Measurements from ENCODE around the gene TOM1L1.

DNA sequence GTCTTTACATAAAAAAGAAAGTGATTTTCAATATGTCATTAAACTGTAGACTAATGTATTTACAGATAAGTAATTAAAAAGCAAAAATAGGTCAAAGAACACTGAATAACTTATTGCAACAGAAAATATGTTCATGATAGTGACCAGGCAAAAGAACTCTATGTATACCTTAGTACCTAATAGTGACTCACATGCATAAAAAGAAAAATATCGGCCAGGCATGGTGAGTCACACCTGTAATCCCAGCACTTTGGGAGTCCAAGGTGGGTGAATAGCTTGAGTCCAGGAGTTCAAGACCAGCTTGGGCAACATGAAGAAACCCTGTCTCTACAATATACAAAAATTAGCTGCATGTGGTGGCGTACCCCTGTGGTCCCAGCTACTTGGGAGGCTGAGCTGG, 33.0 kb upstream of the TOM1L1 start:
- TF ChIP-seq EZH2phosphoT487 (IDR thresholded peaks at IDR 0.05; ENCODE audit: borderline replicate concordance, low read depth, low read length): no peak
- TF ChIP-seq, protein P1, sequence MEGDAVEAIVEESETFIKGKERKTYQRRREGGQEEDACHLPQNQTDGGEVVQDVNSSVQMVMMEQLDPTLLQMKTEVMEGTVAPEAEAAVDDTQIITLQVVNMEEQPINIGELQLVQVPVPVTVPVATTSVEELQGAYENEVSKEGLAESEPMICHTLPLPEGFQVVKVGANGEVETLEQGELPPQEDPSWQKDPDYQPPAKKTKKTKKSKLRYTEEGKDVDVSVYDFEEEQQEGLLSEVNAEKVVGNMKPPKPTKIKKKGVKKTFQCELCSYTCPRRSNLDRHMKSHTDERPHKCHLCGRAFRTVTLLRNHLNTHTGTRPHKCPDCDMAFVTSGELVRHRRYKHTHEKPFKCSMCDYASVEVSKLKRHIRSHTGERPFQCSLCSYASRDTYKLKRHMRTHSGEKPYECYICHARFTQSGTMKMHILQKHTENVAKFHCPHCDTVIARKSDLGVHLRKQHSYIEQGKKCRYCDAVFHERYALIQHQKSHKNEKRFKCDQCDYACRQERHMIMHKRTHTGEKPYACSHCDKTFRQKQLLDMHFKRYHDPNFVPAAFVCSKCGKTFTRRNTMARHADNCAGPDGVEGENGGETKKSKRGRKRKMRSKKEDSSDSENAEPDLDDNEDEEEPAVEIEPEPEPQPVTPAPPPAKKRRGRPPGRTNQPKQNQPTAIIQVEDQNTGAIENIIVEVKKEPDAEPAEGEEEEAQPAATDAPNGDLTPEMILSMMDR (conservative IDR thresholded peaks at IDR 0.05; ENCODE audit: low read length): no peak
